Glutamatergic neuron (in vitro differentiated cells): ENCODE measurements around the gene ATL3. TPM values are rescaled to one million over a fixed set of nuclear protein-coding genes. Genes with fewer than 3 reads are reported as not detected.
"Not testable (repeated sequence)": the region's sequence is repeated elsewhere in the genome, so short reads cannot be mapped to it uniquely, and the experiment has no call there.

Experiments
- DNase-seq: peaks from one replicate; pipeline ENCODE4 v3.0.0; 2022
- H3K27ac Mint-ChIP-seq: one replicate; pipeline ENCODE4 v1.8.0; 2020; ENCODE audit warnings: mild to moderate bottlenecking, mixed read lengths, inconsistent platforms; ENCODE audit not compliant: unreplicated experiment
- H3K27me3 Mint-ChIP-seq: one replicate; pipeline ENCODE4 v1.8.0; 2020; ENCODE audit warnings: mild to moderate bottlenecking, moderate library complexity, mixed read lengths, inconsistent platforms; ENCODE audit not compliant: unreplicated experiment
- H3K36me3 Mint-ChIP-seq: one replicate; pipeline ENCODE4 v1.8.0; 2020; ENCODE audit warnings: mild to moderate bottlenecking, mixed read lengths, inconsistent platforms; ENCODE audit not compliant: unreplicated experiment
- H3K4me1 Mint-ChIP-seq: one replicate; pipeline ENCODE4 v1.8.0; 2020; ENCODE audit warnings: mild to moderate bottlenecking, low read depth, mixed read lengths, inconsistent platforms; ENCODE audit not compliant: unreplicated experiment
- H3K4me3 Mint-ChIP-seq: one replicate; pipeline ENCODE4 v1.8.0; 2020; ENCODE audit warnings: mild to moderate bottlenecking, mixed read lengths, inconsistent platforms; ENCODE audit not compliant: unreplicated experiment
- H3K9me3 Mint-ChIP-seq: one replicate; pipeline ENCODE4 v1.8.0; 2020; ENCODE audit warnings: mild to moderate bottlenecking, moderate library complexity, mixed read lengths, inconsistent platforms; ENCODE audit not compliant: unreplicated experiment
- CTCF ChIP-seq: fragments of 200-600 bp; sonication (generic); IDR thresholded peaks from one replicate; pipeline ENCODE4 v1.5.0; 2021; ENCODE audit not compliant: partially characterized antibody, unreplicated experiment
- total RNA-seq: library from RNA; stranded (reverse); fragmentation: NEBNext Ultra II Directional; extraction: Animal tissue kit (Norgen Biotek cat#: 25700); gene quantifications from one replicate; pipeline ENCODE4 v1.2.1, GENCODE V29; 2021; ENCODE audit not compliant: unreplicated experiment

Gene ATL3
- total RNA-seq, 1 donor from 2014 or later = 9.4 TPM

- Mint-ChIP-seq H3K4me3 (no peak overlapping the region), H3K4me1 (peaks cover 4% of the 10 kb centered on the region), H3K27me3 (peaks cover 2% of the 10 kb centered on the region), H3K36me3 (no peaks in the 10 kb centered on the region), H3K27ac (peak overlapping the region; percentile 15), H3K9me3 (peaks cover 6% of the 10 kb centered on the region)
- no peak for TF ChIP-seq CTCF
- no peak for DNase-seq
These were observed 50.1 kb downstream of the ATL3 start for GRCh38 chr11:63621071-63621470.

- peaks cover 2% of the 10 kb centered on the region for H3K27me3 Mint-ChIP-seq
These were observed 51.2 kb downstream of the ATL3 start for GRCh38 chr11:63619967-63620366.

GRCh38 chr11:63617686-63618085 lies 53.5 kb downstream of the ATL3 start:
- not testable (repeated sequence) for H3K27ac Mint-ChIP-seq, H3K9me3 Mint-ChIP-seq, H3K36me3 Mint-ChIP-seq, H3K4me3 Mint-ChIP-seq, DNase-seq, H3K27me3 Mint-ChIP-seq, H3K4me1 Mint-ChIP-seq

More at GRCh38 chr11:63619967-63620366, 51.2 kb downstream of the ATL3 start:
- no peak for DNase-seq
- Mint-ChIP-seq H3K4me3 (no peak overlapping the region), H3K9me3 (peaks cover 6% of the 10 kb centered on the region), H3K36me3 (no peaks in the 10 kb centered on the region), H3K27ac (peak overlapping the region; percentile 11), H3K4me1 (peaks cover 4% of the 10 kb centered on the region)
- TF ChIP-seq CTCF = no peak

- TF ChIP-seq CTCF = no peak
- H3K9me3 Mint-ChIP-seq = peaks cover 10% of the 10 kb centered on the region
- no peak overlapping the region for H3K4me3 Mint-ChIP-seq
- H3K36me3 Mint-ChIP-seq = no peaks in the 10 kb centered on the region
- H3K4me1 Mint-ChIP-seq = peaks cover 2% of the 10 kb centered on the region
- no peak overlapping the region for H3K27ac Mint-ChIP-seq
- DNase-seq = no peak
- H3K27me3 Mint-ChIP-seq = peaks cover 4% of the 10 kb centered on the region
These were observed 54.2 kb downstream of the ATL3 start for GRCh38 chr11:63616953-63617352.

- H3K4me1 Mint-ChIP-seq = peaks cover 13% of the 10 kb centered on the region
- H3K4me3 Mint-ChIP-seq = peak within 1 kb of the TSS; percentile 90
- peaks cover 7% of the 10 kb centered on the region for H3K9me3 Mint-ChIP-seq
- peak; percentile 78 for DNase-seq
- H3K27ac Mint-ChIP-seq = peak within 1 kb of the TSS; percentile 90
- TF ChIP-seq CTCF = no peak
- H3K36me3 Mint-ChIP-seq = no peaks in the 10 kb centered on the region
- peaks cover 2% of the 10 kb centered on the region for H3K27me3 Mint-ChIP-seq
These were observed 57.0 kb downstream of the ATL3 start, which contains the start of gene PLAAT3 for GRCh38 chr11:63614136-63614671. TSS of gene PLAAT3 (minus strand) at chr11:63614433. CDS start at chr11:63614014, 419 bp downstream.
